ENCODE data around the gene RAB35.

GRCh38 chr12:120136093-120136770 lies 19.7 kb upstream of the RAB35 start:
- TF ChIP-seq CTCF (conservative IDR thresholded peaks at IDR 0.05) (no peak), ZFX (IDR thresholded peaks at IDR 0.05) (no peak)

All from C4-2B (cell line).